ENCODE measurements around the gene ATXN7L1.

The ATXN7L1 gene

DNA sequence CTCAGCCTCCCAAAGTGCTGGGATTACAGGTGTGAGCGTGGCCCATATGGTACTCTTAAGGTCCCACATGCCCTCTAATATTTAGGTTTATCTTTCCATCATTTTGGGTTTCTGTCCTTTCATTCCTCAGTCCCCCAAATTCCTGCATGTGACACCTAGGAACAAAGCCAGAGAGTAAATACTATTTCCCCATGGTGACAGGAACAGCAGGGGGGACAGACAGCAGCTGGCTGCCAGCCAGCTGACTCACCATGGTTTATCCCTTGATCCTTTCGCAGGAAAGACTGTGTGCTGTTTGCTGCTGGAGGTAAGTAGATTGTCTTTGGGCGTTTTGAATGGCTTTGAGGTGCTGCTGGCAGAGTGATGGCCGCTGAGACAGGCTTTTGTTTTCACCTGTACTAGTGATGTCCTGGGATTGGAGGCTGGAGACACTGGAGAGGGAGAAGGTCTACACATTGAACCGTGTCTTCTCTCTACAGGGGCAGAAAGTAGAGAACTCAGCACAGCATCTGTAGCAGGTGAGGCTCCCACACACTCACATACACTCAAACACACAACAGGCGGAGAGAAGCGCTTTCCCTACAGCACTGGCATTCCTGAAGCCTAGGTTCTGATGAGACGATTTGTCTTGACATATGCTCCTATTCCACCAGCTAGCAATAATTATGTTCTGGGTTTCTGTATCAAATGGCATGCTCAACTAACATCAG lies 211.4 kb downstream of the ATXN7L1 start:
- DNase-seq, result no peak

DNA sequence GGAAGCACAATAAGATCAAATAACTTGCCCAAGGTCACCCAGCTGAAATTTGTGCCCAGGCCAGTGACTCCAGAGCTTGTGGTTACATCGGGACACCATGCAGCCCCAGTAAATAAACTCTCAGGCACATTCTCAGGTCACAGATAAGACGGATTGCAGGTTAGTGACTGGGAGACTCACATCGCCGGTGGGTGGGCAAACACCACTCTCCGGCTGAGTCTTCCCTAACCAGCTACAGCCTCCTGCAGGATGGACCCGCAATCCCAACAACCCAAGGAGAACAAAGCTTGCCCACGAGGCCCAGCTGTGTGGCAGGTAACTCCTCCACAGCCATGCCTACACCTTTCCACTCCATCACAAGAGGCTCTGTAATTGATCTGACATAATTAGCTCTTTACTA lies 213.4 kb downstream of the ATXN7L1 start:
- DNase-seq, result no peak

DNA sequence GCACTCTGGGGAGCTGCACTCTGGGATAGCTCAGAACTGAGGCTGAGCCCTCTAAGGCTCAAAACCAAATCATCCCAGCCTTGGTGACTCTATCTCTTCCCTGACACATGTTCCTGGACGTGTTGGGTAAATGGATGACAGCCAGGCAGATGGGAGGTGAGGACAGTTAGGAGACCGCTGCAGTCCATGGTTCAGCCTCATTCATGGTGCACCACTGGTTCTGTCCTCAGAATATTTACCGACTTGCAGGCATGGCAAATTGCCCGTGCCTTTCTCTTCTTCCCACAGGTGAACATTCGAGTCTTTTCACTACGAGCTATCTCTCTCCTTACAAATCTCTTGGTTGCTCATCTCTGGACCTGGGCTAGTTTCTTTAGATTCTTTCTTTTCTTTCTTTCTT lies 214.8 kb downstream of the ATXN7L1 start:
- no peak for DNase-seq

DNA sequence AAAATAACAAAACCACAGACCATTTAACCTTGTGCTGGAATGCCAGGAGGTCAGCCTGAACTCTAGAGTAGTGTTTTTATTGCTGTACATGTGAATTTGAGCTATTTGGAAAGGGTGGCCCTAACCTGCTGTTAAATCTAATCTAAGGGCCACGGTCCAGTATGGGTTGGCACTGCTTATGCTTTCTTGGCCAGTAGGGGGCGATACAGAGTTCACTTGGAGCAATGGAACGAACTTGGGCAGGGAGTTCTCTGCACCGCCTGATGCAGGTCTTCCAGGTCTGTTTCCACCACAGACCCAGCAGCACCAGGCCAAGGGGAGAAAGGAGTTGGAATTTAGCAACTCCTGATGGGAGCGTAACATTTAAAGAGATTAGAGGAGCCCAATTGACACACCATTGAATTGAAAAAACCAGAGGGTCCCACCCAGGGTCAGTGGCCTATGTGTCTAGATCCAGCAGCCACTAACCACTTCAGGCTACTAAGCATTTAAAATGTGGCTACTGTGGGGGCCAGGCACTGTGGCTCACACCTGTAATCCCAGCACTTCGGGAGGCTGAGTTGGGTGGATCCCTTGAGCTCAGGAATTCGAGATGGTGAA lies 219.4 kb downstream of the ATXN7L1 start:
- peak; percentile 70 for DNase-seq

DNA sequence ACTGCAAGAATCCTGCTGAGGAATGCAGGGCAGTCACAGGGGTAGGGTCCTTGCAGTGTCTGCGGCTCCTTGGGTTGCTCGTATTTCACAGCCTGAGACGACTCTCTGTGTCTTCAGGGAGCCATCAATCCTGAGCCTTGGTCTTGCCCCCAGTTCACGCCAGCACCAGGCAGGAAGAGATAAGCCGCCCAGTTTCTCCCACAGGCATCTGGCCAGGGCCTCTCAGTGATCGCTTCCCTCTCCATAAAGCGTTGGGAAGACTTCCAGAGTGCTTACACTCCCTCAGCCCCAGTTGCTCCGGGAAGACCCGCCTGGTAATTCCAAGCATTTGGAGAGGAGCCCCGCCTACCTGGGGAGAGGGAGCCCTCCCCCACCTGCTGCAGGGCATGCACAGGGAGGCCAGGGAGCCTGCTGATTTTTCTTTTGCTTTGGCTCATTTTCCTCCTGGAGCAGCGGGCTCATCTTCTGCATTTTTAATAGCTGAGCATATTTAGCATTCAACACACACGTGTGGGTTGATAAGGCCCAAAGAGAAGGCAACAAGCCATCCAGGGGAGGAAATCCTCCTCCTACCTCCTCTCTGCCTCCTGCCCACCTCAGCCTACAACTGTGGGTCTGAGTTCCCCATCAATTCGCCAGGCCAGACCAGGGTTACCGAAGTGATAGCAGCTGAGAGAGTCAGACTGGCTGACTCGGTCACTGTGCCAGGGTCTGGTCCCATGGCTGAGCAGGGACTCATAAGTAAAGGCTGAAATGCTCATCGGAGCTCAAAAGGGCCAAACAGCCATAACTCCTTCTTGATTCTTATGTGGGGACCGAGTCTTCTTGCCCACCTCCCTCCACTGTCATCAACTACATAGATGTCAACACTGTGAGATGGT lies 220.7 kb downstream of the ATXN7L1 start:
- DNase-seq, result no peak

DNA sequence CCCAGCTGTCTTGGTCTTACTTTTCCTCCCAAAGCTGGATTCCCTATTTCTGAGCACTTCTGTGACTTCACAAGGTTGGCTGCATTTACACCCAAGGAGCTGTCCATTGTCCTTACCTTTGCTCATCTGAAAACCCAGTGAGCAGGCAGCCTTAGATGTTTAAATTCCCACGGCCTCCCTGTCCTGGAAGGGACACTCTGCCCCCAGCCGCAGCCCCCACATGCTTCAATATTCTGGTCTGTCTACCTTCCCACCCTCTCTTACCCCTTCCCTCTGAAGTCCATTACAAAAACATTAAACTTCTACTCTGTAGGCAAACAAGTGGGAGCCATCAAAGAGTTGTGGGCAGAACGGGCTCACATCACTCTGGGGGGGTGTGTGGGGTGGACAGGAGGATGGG lies 221.3 kb downstream of the ATXN7L1 start:
- DNase-seq, result no peak

DNA sequence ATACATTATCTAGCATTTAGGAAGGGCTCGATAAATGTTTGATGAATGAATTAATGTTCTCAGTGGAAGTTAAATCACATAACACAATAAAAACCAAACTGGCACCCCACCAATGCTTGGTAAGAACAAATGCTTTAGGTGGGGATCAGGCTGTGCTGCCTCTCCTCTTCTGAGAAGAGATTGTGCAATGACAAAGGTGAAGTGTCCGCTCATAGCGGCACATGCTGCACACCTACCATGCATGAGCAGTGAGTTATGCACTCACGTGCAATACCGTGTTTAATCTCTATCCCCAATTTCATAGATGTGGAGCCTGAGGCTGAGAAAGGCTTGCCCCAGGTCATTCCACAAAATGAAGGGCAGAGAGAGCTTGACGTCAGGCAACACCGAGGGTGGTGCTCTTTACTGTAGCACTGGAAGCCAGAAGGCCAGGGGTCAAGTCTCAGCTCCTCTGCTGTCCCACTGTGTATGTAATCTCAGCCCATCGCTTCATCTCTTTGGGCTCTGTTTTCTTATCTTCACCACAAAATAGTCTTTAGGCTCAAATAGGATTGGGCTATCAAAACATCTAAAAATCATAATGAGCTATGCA lies 222.2 kb downstream of the ATXN7L1 start:
- no peak for DNase-seq

DNA sequence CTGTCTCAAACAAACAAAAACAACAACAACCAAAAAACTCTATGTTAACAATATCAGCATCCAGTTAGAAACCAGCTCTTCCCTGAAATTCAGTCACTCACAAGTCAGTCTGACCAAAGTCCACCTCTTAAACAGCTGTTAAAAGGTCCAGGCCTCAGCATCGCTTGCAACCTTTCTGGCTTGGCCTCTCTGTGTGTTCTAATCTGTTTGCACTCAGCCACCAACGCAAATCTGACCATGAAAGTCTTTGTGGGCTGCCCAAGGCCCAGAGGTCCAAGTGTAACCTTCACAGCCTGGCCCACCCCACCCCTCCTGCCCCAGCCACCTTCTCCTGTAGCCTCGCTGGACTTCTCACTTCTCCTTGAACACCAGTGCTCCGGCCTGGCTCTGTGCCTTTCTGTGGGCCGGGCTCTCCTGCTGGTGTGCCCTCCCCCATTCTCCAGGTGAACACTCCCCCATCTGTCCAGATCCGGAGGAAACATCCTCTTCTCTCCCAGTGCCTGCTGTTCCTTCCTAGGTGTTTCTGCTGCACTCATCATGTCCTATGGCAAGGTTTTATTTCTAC lies 222.9 kb downstream of the ATXN7L1 start:
- no peak for DNase-seq

DNA sequence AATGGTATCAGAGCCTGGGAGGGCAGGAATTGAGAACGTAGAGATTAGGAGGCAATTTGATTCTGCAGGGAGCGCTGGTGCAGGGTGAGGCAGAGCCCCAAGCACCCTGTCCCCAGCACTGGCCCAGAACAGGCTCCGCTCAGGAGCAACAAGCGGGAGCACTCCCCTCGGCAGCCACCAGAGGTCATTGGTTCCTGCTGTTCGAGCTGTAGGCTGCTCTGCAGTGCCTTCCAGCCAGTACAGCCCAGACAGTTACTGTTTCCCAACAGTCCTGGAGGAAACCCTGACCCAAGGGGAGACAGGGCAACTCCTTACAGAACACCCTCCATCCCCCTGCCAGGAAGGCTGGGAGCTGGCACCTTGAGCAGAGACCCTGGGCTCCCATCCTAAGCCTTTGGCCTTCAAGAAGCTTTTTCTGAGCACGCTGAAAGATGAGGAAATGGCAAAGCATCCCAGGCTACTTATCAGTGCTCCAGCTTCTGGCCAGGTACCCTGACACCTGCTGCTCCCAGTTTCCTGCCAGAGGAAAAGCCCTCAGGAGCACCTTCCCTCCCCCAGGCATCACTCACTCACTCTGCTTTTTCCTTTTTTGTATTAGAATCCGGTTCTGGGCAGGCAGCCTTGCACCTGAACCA lies 223.9 kb downstream of the ATXN7L1 start:
- peak; percentile 49 for DNase-seq

DNA sequence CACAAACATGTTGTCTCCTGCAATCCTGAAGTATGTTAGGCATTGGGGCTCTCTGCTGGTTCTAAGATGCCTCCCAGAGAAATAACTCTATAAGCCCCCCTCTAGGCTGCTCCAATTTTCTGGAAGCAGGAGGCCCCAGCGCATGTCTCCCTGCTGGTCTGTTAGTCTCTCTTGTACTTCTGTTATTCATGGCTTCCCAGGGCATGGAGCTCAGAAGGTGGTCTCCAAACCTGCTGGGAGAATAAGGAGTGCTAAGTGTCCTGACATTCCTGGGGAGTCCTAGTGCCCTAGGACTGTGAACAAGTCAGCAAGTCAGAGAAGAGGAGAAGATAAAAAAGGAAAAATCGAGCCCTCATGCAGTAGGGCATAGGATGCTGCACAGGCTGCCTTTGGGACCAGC lies 224.6 kb downstream of the ATXN7L1 start:
- DNase-seq, result no peak

DNA sequence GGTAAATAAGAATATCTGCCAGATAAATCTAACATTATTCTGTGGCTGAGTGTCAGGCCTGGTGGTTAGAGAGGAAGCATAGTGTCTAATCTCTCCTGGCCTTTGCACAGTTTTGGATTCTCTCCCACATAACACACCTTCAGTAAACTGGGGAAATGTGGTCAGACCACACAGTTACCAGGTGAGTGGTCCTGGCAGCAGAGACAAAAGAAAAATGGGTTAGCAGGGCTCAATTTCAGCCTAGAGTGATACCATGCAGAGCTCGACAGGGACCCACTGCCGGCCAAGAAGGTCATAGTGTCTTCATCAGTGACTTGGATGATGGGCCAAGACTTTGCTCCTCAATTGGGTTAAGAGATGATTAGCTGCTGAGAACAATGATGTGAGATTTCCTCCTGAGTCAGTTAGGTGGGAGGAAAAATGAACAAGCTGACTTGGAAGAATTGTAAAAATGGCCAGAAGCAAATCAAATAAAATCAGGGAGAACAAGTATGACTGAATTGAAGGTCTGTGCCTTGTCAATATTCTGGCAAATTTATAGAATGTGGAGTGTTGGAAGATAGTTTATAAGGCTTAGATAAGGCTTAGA lies 225.9 kb downstream of the ATXN7L1 start:
- no peak for DNase-seq

DNA sequence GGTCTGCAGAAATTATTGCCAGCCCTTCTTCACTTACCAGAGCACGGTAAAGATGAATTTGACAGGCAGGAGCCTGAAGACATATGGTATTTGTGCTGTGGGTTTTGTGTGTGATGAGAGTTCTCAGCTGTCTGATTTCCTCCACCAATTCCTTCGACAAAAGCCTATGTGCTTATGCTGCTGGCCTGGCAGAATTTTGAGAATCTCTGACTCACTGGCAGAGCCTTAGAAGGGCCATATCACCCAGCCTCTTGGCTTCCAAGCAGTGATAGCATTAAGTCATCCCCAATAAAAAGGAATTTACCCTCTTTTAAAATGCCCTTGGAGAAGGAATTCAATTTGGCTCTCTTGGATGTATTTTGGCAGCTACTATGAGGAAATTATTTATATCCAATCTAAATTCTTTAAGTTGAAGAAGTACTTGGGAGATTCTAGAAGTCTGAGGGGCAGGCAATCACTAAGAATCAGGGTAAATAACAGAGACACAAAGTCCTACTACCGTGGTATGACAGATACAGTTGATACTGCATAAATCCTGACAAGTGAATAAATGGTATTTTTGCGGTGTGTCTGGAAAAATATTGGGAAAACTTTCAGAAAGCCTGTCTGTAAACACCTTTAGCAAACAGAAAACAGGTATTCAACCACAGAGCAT lies 226.5 kb downstream of the ATXN7L1 start:
- no peak for DNase-seq

DNA sequence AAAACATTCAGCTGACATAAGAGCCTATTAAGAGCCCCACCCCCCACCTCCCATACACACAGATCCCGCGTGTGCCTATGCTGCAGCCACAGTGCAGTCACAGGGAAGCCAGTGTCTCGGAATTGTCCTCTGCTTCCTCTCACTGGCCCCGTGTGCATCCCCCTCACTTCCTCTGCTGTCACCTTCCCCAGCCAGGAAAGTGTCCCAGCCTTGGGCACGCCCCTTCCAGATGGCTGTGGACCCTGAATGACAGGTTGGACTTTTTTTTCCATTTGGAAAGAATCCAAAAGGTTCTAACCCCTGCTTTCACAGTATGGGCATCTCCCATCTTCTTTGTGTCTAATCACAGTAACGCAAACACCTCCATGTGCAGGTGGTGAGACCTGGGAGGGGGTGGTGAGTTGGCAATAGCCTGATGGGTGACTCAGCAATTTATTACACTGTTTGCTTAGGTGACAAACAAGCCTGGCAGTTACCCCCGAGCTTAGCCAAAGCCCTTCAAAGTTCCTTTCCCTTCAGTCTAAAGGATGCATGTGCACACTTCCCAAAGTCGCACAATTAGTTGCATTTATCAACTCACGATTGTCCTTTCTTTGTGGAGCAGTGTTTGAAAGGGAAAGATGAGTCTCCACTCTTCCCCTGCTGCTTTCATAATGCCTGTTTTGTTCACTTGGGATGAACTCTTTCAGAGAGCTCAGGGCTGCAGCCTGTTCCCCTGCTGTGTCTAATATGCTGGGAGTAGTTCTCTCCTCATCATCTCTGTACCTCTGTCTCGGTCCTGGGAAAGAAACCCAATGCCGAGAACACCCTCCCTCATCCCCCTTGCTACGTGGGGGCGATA lies 227.6 kb downstream of the ATXN7L1 start:
- no peak for DNase-seq

DNA sequence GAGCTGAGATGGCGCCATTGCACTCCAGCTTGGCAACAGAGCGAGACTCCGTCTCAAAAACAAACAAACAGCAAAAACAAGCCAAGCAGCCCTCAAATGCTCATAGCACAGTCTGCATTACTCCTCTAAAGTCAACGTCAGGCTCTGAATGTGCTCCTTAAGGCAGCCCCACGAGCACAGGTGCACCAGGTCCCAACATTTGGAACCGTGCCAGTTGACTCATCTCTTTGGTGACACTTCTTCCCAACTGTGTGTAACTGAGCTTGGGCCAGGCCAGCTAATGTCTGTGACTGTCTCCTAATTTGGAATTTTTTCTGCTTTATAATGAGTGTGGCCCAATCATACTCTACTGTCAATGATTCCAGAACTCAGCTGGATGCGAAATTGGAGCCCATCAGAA lies 228.8 kb downstream of the ATXN7L1 start:
- no peak for DNase-seq

DNA sequence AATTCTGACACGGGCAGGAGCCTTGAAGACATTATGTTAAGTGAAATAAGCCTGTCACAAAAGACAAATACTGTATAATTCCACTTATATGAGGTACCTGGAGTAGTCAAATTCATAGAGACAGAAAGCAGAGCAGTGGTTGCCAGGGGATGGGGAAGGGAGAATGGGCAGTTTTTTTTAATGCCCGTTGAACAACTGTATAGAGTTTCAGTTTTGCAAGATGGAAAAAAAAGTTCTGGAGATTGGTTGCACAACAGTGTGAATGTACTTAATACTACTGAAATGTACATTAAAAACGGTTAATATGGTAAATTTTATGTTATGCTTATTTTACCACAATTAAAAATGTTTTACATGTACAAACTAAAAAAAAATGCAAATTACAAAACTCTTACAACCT lies 231.5 kb downstream of the ATXN7L1 start:
- no peak for DNase-seq

DNA sequence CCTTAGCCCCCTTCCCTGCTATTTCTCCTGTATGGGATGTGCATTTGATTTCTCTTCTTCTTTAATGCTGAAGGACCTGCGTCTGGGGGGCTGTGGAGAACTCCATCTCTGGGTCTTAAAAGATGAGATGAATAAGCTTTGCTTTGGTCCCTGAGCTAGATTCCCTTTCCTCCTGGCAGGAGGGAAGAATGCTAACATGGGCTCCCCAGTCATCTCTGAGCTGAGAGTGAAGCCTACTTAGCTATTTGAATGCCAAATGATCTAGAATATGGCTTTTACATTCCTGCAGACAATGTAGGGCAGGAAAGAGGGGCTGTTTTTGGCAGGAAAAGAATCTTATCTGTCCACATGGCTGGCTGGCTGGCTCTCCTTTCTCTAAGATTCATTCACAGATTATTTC lies 232.5 kb downstream of the ATXN7L1 start:
- DNase-seq, result no peak

DNA sequence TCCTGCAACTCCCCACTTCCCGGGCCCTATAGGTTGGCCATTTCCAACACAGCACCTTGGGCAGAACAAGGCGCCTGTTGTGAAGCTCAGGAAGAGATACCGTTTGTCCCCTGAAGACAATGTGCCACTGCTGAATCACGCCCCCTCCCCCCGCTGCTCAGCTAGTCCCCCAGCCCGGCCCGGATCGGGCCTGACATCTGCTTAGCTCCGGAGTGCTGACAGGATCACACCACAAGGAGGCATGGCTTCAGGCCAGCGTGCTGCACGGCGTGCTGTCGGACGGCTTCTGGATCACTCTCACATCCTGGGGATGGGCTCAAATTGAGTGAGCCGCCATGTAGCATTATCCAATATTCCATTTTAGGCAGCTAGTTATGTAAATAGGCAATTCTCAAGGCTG lies 233.0 kb downstream of the ATXN7L1 start:
- no peak for DNase-seq

DNA sequence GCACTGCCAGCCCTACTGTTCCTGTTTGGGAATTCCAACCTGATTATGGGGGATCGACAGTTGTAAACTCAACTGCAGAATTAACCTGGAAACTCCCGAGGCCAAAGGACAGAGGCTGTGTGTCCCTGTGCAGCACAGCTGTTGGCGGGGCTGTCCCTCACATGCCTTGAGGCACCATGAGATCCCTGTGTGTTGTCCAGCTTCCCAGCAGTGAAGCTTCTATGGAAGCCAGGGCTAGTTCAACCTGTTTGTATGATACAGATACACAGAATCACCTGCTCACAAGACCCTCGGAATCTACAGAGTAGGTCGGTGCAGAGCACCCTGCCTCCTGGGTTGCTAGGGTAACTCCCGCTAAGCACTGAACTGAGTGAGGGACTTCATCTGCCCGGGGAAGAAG lies 234.1 kb downstream of the ATXN7L1 start:
- no peak for DNase-seq

DNA sequence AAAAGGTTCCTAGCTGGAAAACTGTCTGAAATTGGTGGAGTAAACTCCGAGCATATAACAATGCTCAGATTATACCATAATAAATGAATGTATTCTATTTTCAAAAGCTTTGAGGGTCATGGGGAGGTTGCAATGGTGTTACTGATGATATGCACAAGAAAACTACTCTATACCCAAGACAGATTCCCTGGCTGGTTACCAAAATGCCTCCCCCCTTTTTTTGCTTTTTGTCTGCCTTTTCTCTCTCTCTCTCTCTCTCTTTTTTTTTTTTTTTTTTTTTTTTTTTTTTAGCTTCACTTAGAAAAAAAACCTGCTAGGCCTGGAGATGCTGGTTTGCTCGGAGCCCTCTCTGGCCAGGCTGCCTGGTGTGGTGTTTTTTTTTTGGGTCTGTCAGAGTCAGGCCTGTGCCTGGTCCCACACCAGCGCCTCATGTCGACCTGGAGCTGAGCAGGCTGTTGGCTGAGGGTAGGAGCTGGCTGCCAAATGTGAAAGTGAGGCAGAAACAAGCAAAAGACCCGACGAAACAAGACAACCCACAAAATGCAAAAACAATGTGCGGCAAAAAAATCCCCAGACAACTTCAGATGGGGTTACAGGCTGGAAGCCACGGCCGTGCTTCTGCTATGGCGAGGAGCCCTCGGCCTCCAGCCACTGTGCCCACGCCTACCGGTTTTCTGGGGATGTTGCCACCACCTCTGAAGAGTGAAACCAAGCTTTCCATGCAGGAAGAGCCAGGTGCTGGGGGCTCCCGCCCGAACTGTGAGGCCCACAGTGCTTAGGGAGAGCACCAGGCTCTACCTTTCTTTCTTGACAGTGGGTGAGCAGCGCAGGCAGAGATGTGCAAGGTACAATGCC lies 235.2 kb downstream of the ATXN7L1 start:
- no peak for DNase-seq

Measured in T-helper 9 cell (primary cell).